SK-N-SH treated with all-trans-retinoic acid at 6 μM for 48 hours (cell line): Measurements from ENCODE around the gene GSTO2.
A peak's percentile ranks its signal among the peaks of the same experiment; 100 is the strongest.

ENCODE experiments used
- ATAC-seq: fragments of 200-7000 bp; cut with Tn5 transposase; 3 replicates; pipeline ENCODE4 v1.9.1; 2020; ENCODE audit warnings: mild to moderate bottlenecking, moderate library complexity
- ARNTL ChIP-seq: fragments of 450-650 bp; formaldehyde crosslinking; IDR thresholded peaks from 2 replicates; pipeline ENCODE4 v1.5.0; 2020; ENCODE audit warnings: low read depth, mild to moderate bottlenecking, moderate library complexity, borderline replicate concordance
- CREB5 ChIP-seq: fragments of 250-450 bp; sonication (Bioruptor Pico); IDR thresholded peaks from 2 replicates; pipeline ENCODE4 v1.5.1; 2020; ENCODE audit warnings: low read depth, mild to moderate bottlenecking, moderate library complexity
- CSDC2 ChIP-seq: fragments of 250-450 bp; sonication (Bioruptor Pico); IDR thresholded peaks from 2 replicates; pipeline ENCODE4 v1.5.0; 2020; ENCODE audit warnings: mild to moderate bottlenecking, moderate library complexity
- CSRNP3 ChIP-seq: fragments of 250-450 bp; sonication (Bioruptor Pico); IDR thresholded peaks from 2 replicates; pipeline ENCODE4 v1.5.1; 2021; ENCODE audit warnings: mild to moderate bottlenecking, moderate library complexity
- ESRRG ChIP-seq: fragments of 250-450 bp; sonication (Bioruptor Pico); IDR thresholded peaks from 2 replicates; pipeline ENCODE4 v1.6.1; 2021; ENCODE audit warnings: mild to moderate bottlenecking
- GLIS3 ChIP-seq: fragments of 250-450 bp; sonication (Bioruptor Pico); IDR thresholded peaks from 2 replicates; pipeline ENCODE4 v1.5.0; 2020; ENCODE audit warnings: mild to moderate bottlenecking, moderate library complexity
- OSR1 ChIP-seq: fragments of 250-450 bp; sonication (Bioruptor Pico); IDR thresholded peaks from 2 replicates; pipeline ENCODE4 v1.8.0; 2022; ENCODE audit warnings: moderate library complexity, mild to moderate bottlenecking, inconsistent platforms
- PATZ1 ChIP-seq: fragments of 250-450 bp; sonication (Bioruptor Pico); IDR thresholded peaks from 2 replicates; pipeline ENCODE4 v1.8.0; 2020; ENCODE audit warnings: mild to moderate bottlenecking, moderate library complexity, borderline replicate concordance
- POU6F1 ChIP-seq: fragments of 250-450 bp; sonication (Bioruptor Pico); IDR thresholded peaks from 2 replicates; pipeline ENCODE4 v1.8.0; 2021; ENCODE audit warnings: low read depth, mild to moderate bottlenecking, moderate library complexity, borderline replicate concordance
- PPARA ChIP-seq: fragments of 250-450 bp; sonication (Bioruptor Pico); IDR thresholded peaks from 2 replicates; pipeline ENCODE4 v1.5.0; 2020; ENCODE audit warnings: mild to moderate bottlenecking, borderline replicate concordance
- RARB ChIP-seq: fragments of 250-450 bp; sonication (Bioruptor Pico); IDR thresholded peaks from 2 replicates; pipeline ENCODE4 v1.8.0; 2021; ENCODE audit warnings: mild to moderate bottlenecking, moderate library complexity
- SNAI2 ChIP-seq: fragments of 250-450 bp; sonication (Bioruptor Pico); IDR thresholded peaks from 2 replicates; pipeline ENCODE4 v1.5.0; 2020; ENCODE audit warnings: mild to moderate bottlenecking, moderate library complexity
- TCF4 ChIP-seq: fragments of 250-450 bp; sonication (Bioruptor Pico); IDR thresholded peaks from 2 replicates; pipeline ENCODE4 v1.8.0; 2021; ENCODE audit warnings: mild to moderate bottlenecking, moderate library complexity, borderline replicate concordance
- TOX ChIP-seq: fragments of 250-450 bp; sonication (Bioruptor Pico); IDR thresholded peaks from 2 replicates; pipeline ENCODE4 v1.8.0; 2021; ENCODE audit warnings: mild to moderate bottlenecking, moderate library complexity, borderline replicate concordance
- TSHZ2 ChIP-seq: fragments of 250-450 bp; sonication (Bioruptor Pico); IDR thresholded peaks from 2 replicates; pipeline ENCODE4 v1.5.0; 2020; ENCODE audit warnings: mild to moderate bottlenecking, moderate library complexity
- ZC3H10 ChIP-seq: fragments of 250-450 bp; sonication (Bioruptor Pico); IDR thresholded peaks from 2 replicates; pipeline ENCODE4 v1.5.1; 2021; ENCODE audit warnings: mild to moderate bottlenecking, moderate library complexity
- ZFP3 ChIP-seq: fragments of 250-450 bp; sonication (Bioruptor Pico); IDR thresholded peaks from 2 replicates; pipeline ENCODE4 v1.5.0; 2020; ENCODE audit warnings: mild to moderate bottlenecking, moderate library complexity
- ZFP30 ChIP-seq: fragments of 450-650 bp; formaldehyde crosslinking; IDR thresholded peaks from 2 replicates; pipeline ENCODE4 v1.5.0; 2022; ENCODE audit warnings: mild to moderate bottlenecking, moderate library complexity
- ZNF565 ChIP-seq: fragments of 450-650 bp; formaldehyde crosslinking; conservative IDR thresholded peaks from 2 replicates; pipeline ENCODE4 v1.5.0; 2020; ENCODE audit warnings: low read depth, mild to moderate bottlenecking, moderate library complexity
- ZNF70 ChIP-seq: fragments of 450-650 bp; formaldehyde crosslinking; IDR thresholded peaks from 2 replicates; pipeline ENCODE4 v1.5.0; 2020; ENCODE audit warnings: mild to moderate bottlenecking, moderate library complexity
- ZNF8 ChIP-seq: fragments of 450-650 bp; formaldehyde crosslinking; IDR thresholded peaks from 2 replicates; pipeline ENCODE4 v1.5.0; 2020; ENCODE audit warnings: mild to moderate bottlenecking, moderate library complexity

GSTO2 gene

GRCh38 chr10:104326991-104327610 lies 58.1 kb downstream of the GSTO2 start:
- TF ChIP-seq ARNTL (no peak), ZNF70 (no peak), ZFP30 (no peak), ZNF565 (no peak), RARB (CRISPR knock-in tag) (no peak), GLIS3 (no peak), TCF4 (no peak), TOX (CRISPR knock-in tag) (no peak), ESRRG (CRISPR knock-in tag) (no peak), ZNF8 (CRISPR knock-in tag) (no peak), CSDC2 (no peak), PPARA (no peak), CREB5 (CRISPR knock-in tag) (no peak)
- TF ChIP-seq, all 23 proteins: peak for 0
- ATAC-seq, result no peak

GRCh38 chr10:104327745-104328645 lies 59.0 kb downstream of the GSTO2 start:
- TF ChIP-seq ZFP3 (no peak), RARB (CRISPR knock-in tag) (no peak), POU6F1 (CRISPR knock-in tag) (no peak), ZNF8 (CRISPR knock-in tag) (no peak), PPARA (no peak), ZFP30 (no peak), ESRRG (CRISPR knock-in tag) (no peak), OSR1 (CRISPR knock-in tag) (no peak), PATZ1 (CRISPR knock-in tag) (no peak), ZNF565 (no peak), ZC3H10 (no peak), GLIS3 (no peak), TOX (CRISPR knock-in tag) (no peak), CSRNP3 (CRISPR knock-in tag) (no peak), TSHZ2 (no peak), TCF4 (no peak)
- ATAC-seq, result peak; percentile 69

GRCh38 chr10:104328646-104328895 lies 59.6 kb downstream of the GSTO2 start:
- ATAC-seq, result no peak
- TF ChIP-seq POU6F1 (CRISPR knock-in tag), result no peak
- TF ChIP-seq PPARA, result no peak
- no peak for TF ChIP-seq SNAI2 (CRISPR knock-in tag)
- no peak for TF ChIP-seq RARB (CRISPR knock-in tag)
- no peak for TF ChIP-seq ZFP3
- TF ChIP-seq OSR1 (CRISPR knock-in tag), result no peak
- no peak for TF ChIP-seq TSHZ2
- no peak for TF ChIP-seq CREB5 (CRISPR knock-in tag)
- TF ChIP-seq ARNTL, result no peak
- no peak for TF ChIP-seq CSDC2
- TF ChIP-seq ZFP30, result no peak
